ENCODE data around the gene NISCH. TPM values are rescaled to one million over a fixed set of nuclear protein-coding genes. Genes with fewer than 3 reads are reported as not detected.

NISCH gene
- total RNA-seq, 1 experiment from 2014 or later = 104 TPM

DNA sequence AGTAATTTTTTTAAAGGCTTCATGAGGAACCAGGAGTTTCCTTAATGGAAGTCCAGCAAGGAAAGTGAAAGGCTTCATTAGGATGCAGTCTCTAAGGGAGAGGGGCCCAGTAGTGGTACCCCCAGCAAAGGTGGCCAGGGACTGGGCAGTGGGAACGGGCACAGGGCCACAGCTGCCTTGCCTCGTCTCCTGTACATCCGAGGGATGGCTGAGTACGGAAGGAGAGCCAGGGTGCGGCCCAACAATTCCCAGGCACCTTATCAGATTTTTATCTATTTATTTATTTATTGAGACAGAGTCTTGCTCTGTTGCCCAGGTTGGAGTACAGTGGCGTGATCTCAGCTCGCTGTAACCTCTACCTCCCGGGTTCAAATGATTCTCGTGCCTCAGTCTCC is 25.0 kb upstream of the NISCH start:
- no peaks in the 10 kb centered on the region for H3K4me1 ChIP-seq (ENCODE audit: insufficient read depth, low read length)
- no peaks in the 10 kb centered on the region for H3K23me2 ChIP-seq (ENCODE audit: insufficient read length, low read depth, low read length, poor library complexity, severe bottlenecking)
- DNase-seq = no peak
- no peak overlapping the region for H3K27ac ChIP-seq (ENCODE audit: insufficient read length, low read depth, low read length)
- TF ChIP-seq, protein P1, sequence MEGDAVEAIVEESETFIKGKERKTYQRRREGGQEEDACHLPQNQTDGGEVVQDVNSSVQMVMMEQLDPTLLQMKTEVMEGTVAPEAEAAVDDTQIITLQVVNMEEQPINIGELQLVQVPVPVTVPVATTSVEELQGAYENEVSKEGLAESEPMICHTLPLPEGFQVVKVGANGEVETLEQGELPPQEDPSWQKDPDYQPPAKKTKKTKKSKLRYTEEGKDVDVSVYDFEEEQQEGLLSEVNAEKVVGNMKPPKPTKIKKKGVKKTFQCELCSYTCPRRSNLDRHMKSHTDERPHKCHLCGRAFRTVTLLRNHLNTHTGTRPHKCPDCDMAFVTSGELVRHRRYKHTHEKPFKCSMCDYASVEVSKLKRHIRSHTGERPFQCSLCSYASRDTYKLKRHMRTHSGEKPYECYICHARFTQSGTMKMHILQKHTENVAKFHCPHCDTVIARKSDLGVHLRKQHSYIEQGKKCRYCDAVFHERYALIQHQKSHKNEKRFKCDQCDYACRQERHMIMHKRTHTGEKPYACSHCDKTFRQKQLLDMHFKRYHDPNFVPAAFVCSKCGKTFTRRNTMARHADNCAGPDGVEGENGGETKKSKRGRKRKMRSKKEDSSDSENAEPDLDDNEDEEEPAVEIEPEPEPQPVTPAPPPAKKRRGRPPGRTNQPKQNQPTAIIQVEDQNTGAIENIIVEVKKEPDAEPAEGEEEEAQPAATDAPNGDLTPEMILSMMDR (conservative IDR thresholded peaks at IDR 0.05) = no peak
- no peak overlapping the region for H2AFZ ChIP-seq (ENCODE audit: low read length)
- H3K79me1 ChIP-seq (ENCODE audit: insufficient read depth, low read depth, low read length, poor library complexity, severe bottlenecking) = no peaks in the 10 kb centered on the region
- Mint-ChIP-seq H3K27ac (no peak overlapping the region), H3K9me3 (no peaks in the 10 kb centered on the region), H3K27me3 (ENCODE audit: low read depth) (peaks cover 2% of the 10 kb centered on the region; the same call in 1 of the 2 replicates), H3K36me3 (ENCODE audit: insufficient read depth in 1 of 3, low read depth in 3 of 3) (no peaks in the 10 kb centered on the region), H3K4me1 (peaks cover 14 to 30% of the 10 kb centered on the region in 2 experiments), H3K4me3 (no peak overlapping the region)
- H3K23ac ChIP-seq (ENCODE audit: insufficient read length, low read depth, low read length) = no peak overlapping the region
- no peak overlapping the region for H2AK5ac ChIP-seq (ENCODE audit: insufficient read length, low read length)
- no peak overlapping the region for H4K5ac ChIP-seq (ENCODE audit: insufficient read length, low read depth, low read length)
- no peak overlapping the region for H3K56ac ChIP-seq (ENCODE audit: insufficient read length, low read depth, low read length)
- no peak overlapping the region for H2BK12ac ChIP-seq (ENCODE audit: insufficient read length, low read depth, low read length)
- H3K4ac ChIP-seq (ENCODE audit: low read depth, low read length) = no peak overlapping the region
- H3K14ac ChIP-seq (ENCODE audit: insufficient read depth, low read length) = no peak overlapping the region
- H2BK5ac ChIP-seq (ENCODE audit: insufficient read length, low read length) = no peak overlapping the region
- no peak overlapping the region for H2BK20ac ChIP-seq (ENCODE audit: low read depth, low read length, poor library complexity, severe bottlenecking)
- no peak overlapping the region for H2BK120ac ChIP-seq (ENCODE audit: low read depth, low read length, poor library complexity, severe bottlenecking)
- no CpG with 5 or more reads among the region's 9 CpGs for WGBS (ENCODE audit: extremely low coverage, insufficient read length, low lambda C conversion rate)
- H3T11ph ChIP-seq (ENCODE audit: low read length) = no peak overlapping the region
- no peaks in the 10 kb centered on the region for H3K27me3 ChIP-seq (ENCODE audit: insufficient read depth, low read length)
- no peak overlapping the region for H3K9ac ChIP-seq (ENCODE audit: extremely low read depth, insufficient read length, low read length)
- H3K18ac ChIP-seq (ENCODE audit: insufficient read length, low read depth, low read length) = no peak overlapping the region
- no peak overlapping the region for H2BK15ac ChIP-seq (ENCODE audit: low read depth, low read length)
- H4K91ac ChIP-seq (ENCODE audit: insufficient read length, low read depth, low read length) = no peak overlapping the region
- no peaks in the 10 kb centered on the region for H3K79me2 ChIP-seq (ENCODE audit: insufficient read depth, low read length)
- H3K9me3 ChIP-seq (ENCODE audit: control insufficient read depth, low read depth, low read length) = no peaks in the 10 kb centered on the region
- no peaks in the 10 kb centered on the region for H4K20me1 ChIP-seq (ENCODE audit: control insufficient read depth, insufficient read depth, insufficient read length)
- no peak overlapping the region for H4K8ac ChIP-seq (replicated peaks; ENCODE audit: insufficient read length, low read depth, low read length)
- H3K4me2 ChIP-seq (ENCODE audit: insufficient read depth, insufficient read length, low read length) = no peak overlapping the region

Data from H9 (cell line).